ENCODE measurements around the gene LMOD3. TPM values are rescaled to one million over a fixed set of nuclear protein-coding genes. Genes with fewer than 3 reads are reported as not detected.

LMOD3 gene
- polyA plus RNA-seq, 2 of the 4 experiments (the other 2 are of a cell fraction), result not detected

DNA sequence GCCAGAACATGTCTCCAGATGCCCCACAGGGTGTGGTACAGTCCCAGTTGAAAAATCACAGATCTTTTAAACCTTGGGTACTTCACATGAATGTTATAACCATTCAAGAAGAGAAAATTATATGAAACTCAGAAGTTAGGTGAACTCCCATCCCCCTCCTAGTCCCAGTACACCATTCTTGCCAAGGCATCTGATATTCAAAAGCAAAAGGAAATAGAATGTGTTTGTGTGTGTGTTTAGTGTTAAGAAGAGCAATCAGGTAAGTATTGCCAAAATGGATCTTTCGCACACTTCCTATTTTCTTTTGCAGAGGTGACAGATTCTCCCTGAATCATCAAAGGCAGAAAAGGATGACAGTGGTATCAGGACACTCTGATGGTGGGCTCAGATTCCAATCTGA is 44.1 kb upstream of the LMOD3 start:
- Histone ChIP-seq H3K9me3 (no peaks in the 10 kb centered on the region), H3K27ac (no peak overlapping the region), H3K4me1 (no peaks in the 10 kb centered on the region), H3K4me2 (no peak overlapping the region), H3K4me3 (no peak overlapping the region)
- ATAC-seq (no peak), FAIRE-seq (no peak), DNase-seq (ENCODE audit: low read depth in 1 of 2, low spot score in 1 of 2) (no peak)
- TF ChIP-seq HDAC2 (IDR thresholded peaks at IDR 0.05), result no peak
- no peak for TF ChIP-seq EP300 (IDR thresholded peaks at IDR 0.05)
- TF ChIP-seq GATA3 (IDR thresholded peaks at IDR 0.05; ENCODE audit: borderline replicate concordance), result no peak
- TF ChIP-seq EHMT2 (IDR thresholded peaks at IDR 0.05; ENCODE audit: low read depth), result no peak
- no peak for TF ChIP-seq SMC3 (IDR thresholded peaks at IDR 0.05)
- no peak for TF ChIP-seq HEYL (CRISPR knock-in tag; IDR thresholded peaks at IDR 0.05)
- no peak for TF ChIP-seq TP53 (CRISPR knock-in tag; IDR thresholded peaks at IDR 0.05)
- no peak for TF ChIP-seq ZC3H11A (IDR thresholded peaks at IDR 0.05)
- TF ChIP-seq RARB (CRISPR knock-in tag; IDR thresholded peaks at IDR 0.05), result no peak
- no peak for TF ChIP-seq MAFK (IDR thresholded peaks at IDR 0.05; ENCODE audit: partially characterized antibody)
- no peak for TF ChIP-seq JUNB (IDR thresholded peaks at IDR 0.05)
- TF ChIP-seq, protein P1, sequence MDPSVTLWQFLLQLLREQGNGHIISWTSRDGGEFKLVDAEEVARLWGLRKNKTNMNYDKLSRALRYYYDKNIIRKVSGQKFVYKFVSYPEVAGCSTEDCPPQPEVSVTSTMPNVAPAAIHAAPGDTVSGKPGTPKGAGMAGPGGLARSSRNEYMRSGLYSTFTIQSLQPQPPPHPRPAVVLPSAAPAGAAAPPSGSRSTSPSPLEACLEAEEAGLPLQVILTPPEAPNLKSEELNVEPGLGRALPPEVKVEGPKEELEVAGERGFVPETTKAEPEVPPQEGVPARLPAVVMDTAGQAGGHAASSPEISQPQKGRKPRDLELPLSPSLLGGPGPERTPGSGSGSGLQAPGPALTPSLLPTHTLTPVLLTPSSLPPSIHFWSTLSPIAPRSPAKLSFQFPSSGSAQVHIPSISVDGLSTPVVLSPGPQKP (IDR thresholded peaks at IDR 0.05; ENCODE audit: low read depth, low read length), result no peak
- no peak for TF ChIP-seq NPAS2 (CRISPR knock-in tag; IDR thresholded peaks at IDR 0.05; ENCODE audit: borderline replicate concordance)
- no peak for TF ChIP-seq NFE2L2 (conservative IDR thresholded peaks at IDR 0.05; ENCODE audit: low read length)
- TF ChIP-seq, protein P2, sequence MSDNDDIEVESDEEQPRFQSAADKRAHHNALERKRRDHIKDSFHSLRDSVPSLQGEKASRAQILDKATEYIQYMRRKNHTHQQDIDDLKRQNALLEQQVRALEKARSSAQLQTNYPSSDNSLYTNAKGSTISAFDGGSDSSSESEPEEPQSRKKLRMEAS (IDR thresholded peaks at IDR 0.05), result no peak
- TF ChIP-seq POLR2A (IDR thresholded peaks at IDR 0.05; ENCODE audit: low read length), result no peak
- TF ChIP-seq, protein P3, sequence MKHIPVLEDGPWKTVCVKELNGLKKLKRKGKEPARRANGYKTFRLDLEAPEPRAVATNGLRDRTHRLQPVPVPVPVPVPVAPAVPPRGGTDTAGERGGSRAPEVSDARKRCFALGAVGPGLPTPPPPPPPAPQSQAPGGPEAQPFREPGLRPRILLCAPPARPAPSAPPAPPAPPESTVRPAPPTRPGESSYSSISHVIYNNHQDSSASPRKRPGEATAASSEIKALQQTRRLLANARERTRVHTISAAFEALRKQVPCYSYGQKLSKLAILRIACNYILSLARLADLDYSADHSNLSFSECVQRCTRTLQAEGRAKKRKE (CRISPR knock-in tag; IDR thresholded peaks at IDR 0.05; ENCODE audit: low read depth), result no peak
- no peak for TF ChIP-seq RNF2 (IDR thresholded peaks at IDR 0.05; ENCODE audit: borderline replicate concordance, low read depth)
- POLR2A ChIA-PET, result no interaction called here
- CTCF ChIA-PET, result interaction anchor here (13.0 kb wide), 1 partner anchor 142 kb away, joined by 283 read pairs; no protein-coding TSS in a partner anchor
- 100% methylated on average over 1 of the region's 1 CpG for whole genome bisulfite sequencing (ENCODE audit: missing lambda C conversion rate)

DNA sequence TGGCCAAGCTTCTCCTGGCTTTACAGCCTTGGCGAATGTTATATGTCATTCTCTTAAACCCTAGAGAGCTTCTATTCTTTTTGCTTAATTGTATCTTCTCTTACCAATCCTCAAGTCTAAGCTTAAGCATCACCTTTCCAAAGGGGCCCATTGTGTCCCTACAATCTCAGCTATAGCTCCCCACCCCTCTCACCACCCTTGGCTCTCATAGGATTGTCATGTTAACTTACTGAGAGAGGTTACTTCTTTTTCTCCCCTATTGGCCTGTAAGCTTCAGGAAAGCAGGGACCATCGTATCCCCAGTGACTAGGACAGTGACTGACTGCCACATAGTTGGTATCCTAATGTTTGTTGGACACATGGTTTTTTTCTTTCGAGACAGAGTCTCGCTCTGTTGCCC is 43.3 kb upstream of the LMOD3 start:
- 95% methylated on average over 4 of the region's 4 CpGs for WGBS (ENCODE audit: missing lambda C conversion rate)
- ATAC-seq, result no peak
- POLR2A ChIA-PET, result no interaction called here

More for the DNA sequence above, 43.3 kb upstream of the LMOD3 start:
- no peak overlapping the region for H3K4me3 ChIP-seq
- FAIRE-seq (no peak), DNase-seq (ENCODE audit: low read depth in 1 of 2, low spot score in 1 of 2) (no peak)
- TF ChIP-seq RARB (CRISPR knock-in tag; IDR thresholded peaks at IDR 0.05) (no peak), TP53 (CRISPR knock-in tag; IDR thresholded peaks at IDR 0.05) (no peak), FOSL2 (IDR thresholded peaks at IDR 0.05) (no peak), FOSL2 (CRISPR knock-in tag; IDR thresholded peaks at IDR 0.05) (no peak), KDM5A (IDR thresholded peaks at IDR 0.05) (no peak), ZNF302 (CRISPR knock-in tag; IDR thresholded peaks at IDR 0.05) (no peak), EHMT2 (IDR thresholded peaks at IDR 0.05; ENCODE audit: low read depth) (no peak), ZFP36 (IDR thresholded peaks at IDR 0.05; ENCODE audit: borderline replicate concordance, partially characterized antibody) (no peak), MAFK (IDR thresholded peaks at IDR 0.05; ENCODE audit: partially characterized antibody) (no peak), CHD2 (IDR thresholded peaks at IDR 0.05; ENCODE audit: low read length, partially characterized antibody) (no peak), HOXA7 (CRISPR knock-in tag; IDR thresholded peaks at IDR 0.05) (no peak)
- TF ChIP-seq, protein P4, sequence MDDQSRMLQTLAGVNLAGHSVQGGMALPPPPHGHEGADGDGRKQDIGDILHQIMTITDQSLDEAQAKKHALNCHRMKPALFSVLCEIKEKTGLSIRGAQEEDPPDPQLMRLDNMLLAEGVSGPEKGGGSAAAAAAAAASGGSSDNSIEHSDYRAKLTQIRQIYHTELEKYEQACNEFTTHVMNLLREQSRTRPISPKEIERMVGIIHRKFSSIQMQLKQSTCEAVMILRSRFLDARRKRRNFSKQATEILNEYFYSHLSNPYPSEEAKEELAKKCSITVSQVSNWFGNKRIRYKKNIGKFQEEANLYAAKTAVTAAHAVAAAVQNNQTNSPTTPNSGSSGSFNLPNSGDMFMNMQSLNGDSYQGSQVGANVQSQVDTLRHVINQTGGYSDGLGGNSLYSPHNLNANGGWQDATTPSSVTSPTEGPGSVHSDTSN (IDR thresholded peaks at IDR 0.05), result no peak
- TF ChIP-seq, protein P3 (CRISPR knock-in tag; IDR thresholded peaks at IDR 0.05; ENCODE audit: low read depth), result no peak
- TF ChIP-seq, protein P2 (IDR thresholded peaks at IDR 0.05), result no peak
- no peaks in the 10 kb centered on the region for H3K4me1 ChIP-seq
- CTCF ChIA-PET, result interaction anchor here (0.6 to 13.0 kb wide), 2 partner anchors 143 to 214 kb away, joined by 3 to 283 read pairs; no protein-coding TSS in a partner anchor
- H3K27ac ChIP-seq, result no peak overlapping the region
- H3K4me2 ChIP-seq, result no peak overlapping the region
- no peaks in the 10 kb centered on the region for H3K9me3 ChIP-seq
